Lower leg skin (tissue), 4 donors: ENCODE measurements around the gene RNF212. TPM values are rescaled to one million over a fixed set of nuclear protein-coding genes. Genes with fewer than 3 reads are reported as not detected.

Experiments
- DNase-seq, 2 donors: peaks; one replicate each; pipeline ENCODE4 v3.0.0-alpha.2; 2019; ENCODE audit warnings: low spot score in 2 of 2
- H3K4me3 ChIP-seq: fragments of 200-600 bp; sonication (generic); 2 replicates; pipeline ENCODE4 v1.5.1; 2017; ENCODE audit warnings: mild to moderate bottlenecking, low read depth; ENCODE audit not compliant: poor library complexity, severe bottlenecking
- CTCF ChIP-seq, 3 donors: fragments of 450-650 bp; IDR thresholded peaks; one replicate each; pipeline ENCODE4 v1.5.1; 2016; ENCODE audit warnings: antibody characterized with exemption in 3 of 3, mild to moderate bottlenecking in 3 of 3, moderate library complexity in 2 of 3
- POLR2A ChIP-seq, 2 donors: fragments of 450-650 bp; IDR thresholded peaks; one replicate each; pipeline ENCODE4 v1.6.1; 2016 to 2017; ENCODE audit warnings: antibody characterized with exemption in 2 of 2, mild to moderate bottlenecking in 1 of 2, moderate library complexity in 1 of 2
- WGBS, 2 donors: methylation state at CpG; one replicate each; pipeline ENCODE4 v1.1.5; 2018; 5-methylcytosine and 5-hydroxymethylcytosine counted together
- intact Hi-C: fragments of 100-400 bp; cut with DNase I; formaldehyde crosslinking; loops from one replicate; pipeline ENCODE4 v1.15.0; 2023; ENCODE audit warnings: low total_unique reads
- total RNA-seq, 4 donors: library from RNA; depleted of rRNA; stranded (reverse); fragments of >200 nt; gene quantifications; one replicate each; pipeline ENCODE4 v1.1.0, GENCODE V29; 2016

The RNF212 gene
- total RNA-seq, 4 donors from 2014 or later, result 2.9 to 11.8 (median 8.5) TPM

- no peak for TF ChIP-seq POLR2A (IDR thresholded peaks at IDR 0.05)
- TF ChIP-seq CTCF (IDR thresholded peaks at IDR 0.05), result no peak
- intact Hi-C loops, result no loop called here
- WGBS, 2 donors, result 44 to 52% methylated on average over 17 of the region's 17 CpGs
- H3K4me3 ChIP-seq, result no peak overlapping the region
- DNase-seq, result no peak
These were observed 87.2 kb downstream of the RNF212 start for GRCh38 chr4:1026115-1026514.

GRCh38 chr4:1024882-1025545 is 88.3 kb downstream of the RNF212 start:
- no peak for DNase-seq
- no peak for TF ChIP-seq POLR2A (IDR thresholded peaks at IDR 0.05)
- no peak for TF ChIP-seq CTCF (IDR thresholded peaks at IDR 0.05)
- intact Hi-C loops, result no loop called here
- 91 to 95% methylated on average over 24 to 32 of the region's 32 CpGs for WGBS, 2 donors
- no peak overlapping the region for H3K4me3 ChIP-seq

- no peak overlapping the region for H3K4me3 ChIP-seq
- 97 to 98% methylated on average over 73 to 81 of the region's 83 CpGs for WGBS, 2 donors
- no peak for DNase-seq
- intact Hi-C loops, result no loop called here
- no peak for TF ChIP-seq CTCF (IDR thresholded peaks at IDR 0.05)
- TF ChIP-seq POLR2A (IDR thresholded peaks at IDR 0.05), result no peak
These were observed 89.2 kb downstream of the RNF212 start for GRCh38 chr4:1023895-1024740.

GRCh38 chr4:1023075-1023640 is 90.2 kb downstream of the RNF212 start:
- WGBS, 2 donors, result 94 to 99% methylated on average over 6 to 17 of the region's 20 CpGs
- DNase-seq, result no peak
- no peak overlapping the region for H3K4me3 ChIP-seq
- TF ChIP-seq CTCF (IDR thresholded peaks at IDR 0.05), result no peak
- TF ChIP-seq POLR2A (IDR thresholded peaks at IDR 0.05), result no peak
- intact Hi-C loops, result no loop called here

- intact Hi-C loops, result no loop called here
- H3K4me3 ChIP-seq, result no peak overlapping the region
- 63 to 77% methylated on average over 18 to 19 of the region's 19 CpGs for WGBS, 2 donors
- no peak for TF ChIP-seq POLR2A (IDR thresholded peaks at IDR 0.05)
- DNase-seq, result no peak
These were observed 90.7 kb downstream of the RNF212 start for GRCh38 chr4:1022739-1023066.

- DNase-seq, result no peak
- H3K4me3 ChIP-seq, result no peak overlapping the region
- WGBS, 2 donors, result 81 to 88% methylated on average over 30 to 35 of the region's 46 CpGs
- TF ChIP-seq CTCF (IDR thresholded peaks at IDR 0.05), result no peak
- no peak for TF ChIP-seq POLR2A (IDR thresholded peaks at IDR 0.05)
- intact Hi-C loops, result no loop called here
These were observed 91.2 kb downstream of the RNF212 start for GRCh38 chr4:1022051-1022738.
